HCT116 (cell line): Measurements from ENCODE around the gene AGAP2.

Experiments
- CBX3 ChIP-seq: IDR thresholded peaks from 2 replicates; pipeline ENCODE4 v1.6.1; 2012; ENCODE audit warnings: low read depth
- CEBPB ChIP-seq: IDR thresholded peaks from 2 replicates; pipeline ENCODE4 v1.6.1; 2012; ENCODE audit warnings: low read depth
- CTCF ChIP-seq, 3 experiments: fragments of 200-600 bp in 1 of 3; sonication (generic) in 1 of 3; IDR thresholded peaks in 2 of 3; conservative IDR thresholded peaks in 1 of 3; 2 replicates each; pipeline ENCODE4 v1.5.1; 2012 to 2017; ENCODE audit warnings: low read depth in 2 of 3, low read length in 2 of 3, antibody characterized with exemption in 1 of 3, borderline replicate concordance in 1 of 3, control low read depth in 1 of 3, mild to moderate bottlenecking in 1 of 3, mixed read lengths in 1 of 3, mixed run types in 1 of 3, moderate library complexity in 1 of 3; ENCODE audit not compliant: insufficient read depth in 1 of 3
- ELF1 ChIP-seq: IDR thresholded peaks from 2 replicates; pipeline ENCODE4 v1.6.1; 2012; ENCODE audit warnings: low read depth, borderline replicate concordance
- EZH2 ChIP-seq: fragments of 200-600 bp; sonication (generic); IDR thresholded peaks from 2 replicates; pipeline ENCODE4 v1.6.1; 2017; ENCODE audit warnings: antibody characterized with exemption, mixed run types
- FOSL1 ChIP-seq: IDR thresholded peaks from 2 replicates; pipeline ENCODE4 v1.6.1; 2012; ENCODE audit warnings: low read depth
- POLR2A ChIP-seq: IDR thresholded peaks from 2 replicates; pipeline ENCODE4 v1.7.0; 2011; ENCODE audit warnings: borderline replicate concordance; ENCODE audit not compliant: insufficient read depth, insufficient read length; ENCODE audit errors: extremely low read depth
- POLR2AphosphoS5 ChIP-seq: IDR thresholded peaks from 2 replicates; pipeline ENCODE4 v1.6.1; 2011; ENCODE audit warnings: mild to moderate bottlenecking, low read depth, low read length, moderate library complexity
- SIN3A ChIP-seq: IDR thresholded peaks from 2 replicates; pipeline ENCODE4 v1.6.1; 2012; ENCODE audit warnings: low read depth
- SP1 ChIP-seq: IDR thresholded peaks from 2 replicates; pipeline ENCODE4 v1.6.1; 2012; ENCODE audit warnings: low read depth
- YY1 ChIP-seq: IDR thresholded peaks from 2 replicates; pipeline ENCODE4 v1.6.1; 2011; ENCODE audit warnings: low read length, low read depth, moderate library complexity, mild to moderate bottlenecking; ENCODE audit not compliant: insufficient replicate concordance; ENCODE audit errors: extremely low read depth
- ZBTB33 ChIP-seq: IDR thresholded peaks from 2 replicates; pipeline ENCODE4 v1.6.1; 2011; ENCODE audit warnings: mild to moderate bottlenecking, low read length, moderate library complexity; ENCODE audit not compliant: insufficient replicate concordance; ENCODE audit errors: extremely low read depth

GRCh38 chr12:57743769-57744168, 5.2 kb upstream of the AGAP2 start:
- TF ChIP-seq SP1 (no peak), POLR2AphosphoS5 (no peak), YY1 (no peak), CTCF (IDR thresholded peaks at IDR 0.05 in 2 of 3, conservative IDR thresholded peaks at IDR 0.05 in 1 of 3; ENCODE audit: borderline replicate concordance in 1 of 3, insufficient read depth in 1 of 3, low read depth in 2 of 3, low read length in 2 of 3) (no peak), EZH2 (no peak), ELF1 (no peak), POLR2A (no peak), ZBTB33 (no peak), FOSL1 (no peak), CBX3 (no peak), SIN3A (no peak), CEBPB (no peak)
